HFF-Myc (cell line): ENCODE measurements around the gene HS3ST4.

Source experiments
- DNase-seq: peaks from one replicate; pipeline ENCODE4 v3.0.0-alpha.2; 2011; ENCODE audit warnings: low read depth; ENCODE audit errors: extremely low read depth
- H3K4me3 ChIP-seq: replicated peaks from 2 replicates; pipeline ENCODE4 v1.5.1; 2011; ENCODE audit warnings: low read depth, mild to moderate bottlenecking, control low read depth, low read length
- TF ChIP-seq, protein P1 (sequence below): IDR thresholded peaks from 2 replicates; pipeline ENCODE4 v1.5.1; 2012; ENCODE audit warnings: mild to moderate bottlenecking, low read depth, low read length, control low read depth; ENCODE audit errors: missing control alignments

Gene HS3ST4

DNA sequence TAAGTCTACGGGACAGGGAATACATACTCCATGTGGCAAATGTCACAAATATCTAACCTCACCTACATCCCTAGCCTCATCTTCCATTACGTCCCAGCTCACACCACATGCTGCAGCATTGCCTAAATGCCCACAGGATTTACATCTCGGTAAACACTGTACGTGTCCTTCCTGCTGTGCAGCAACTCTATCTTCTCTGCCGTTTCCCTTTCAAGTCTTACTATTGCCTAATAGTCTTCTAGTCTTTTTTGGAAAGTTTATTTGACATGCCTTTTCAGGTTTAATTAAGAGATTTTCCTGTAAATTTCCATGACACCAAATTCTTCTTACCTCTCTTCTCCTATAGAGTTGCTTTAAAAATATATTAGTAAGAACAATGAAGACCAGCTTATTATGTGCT is 120.5 kb downstream of the HS3ST4 start:
- H3K4me3 ChIP-seq, result no peak overlapping the region
- no peak for DNase-seq
- TF ChIP-seq, protein P1, sequence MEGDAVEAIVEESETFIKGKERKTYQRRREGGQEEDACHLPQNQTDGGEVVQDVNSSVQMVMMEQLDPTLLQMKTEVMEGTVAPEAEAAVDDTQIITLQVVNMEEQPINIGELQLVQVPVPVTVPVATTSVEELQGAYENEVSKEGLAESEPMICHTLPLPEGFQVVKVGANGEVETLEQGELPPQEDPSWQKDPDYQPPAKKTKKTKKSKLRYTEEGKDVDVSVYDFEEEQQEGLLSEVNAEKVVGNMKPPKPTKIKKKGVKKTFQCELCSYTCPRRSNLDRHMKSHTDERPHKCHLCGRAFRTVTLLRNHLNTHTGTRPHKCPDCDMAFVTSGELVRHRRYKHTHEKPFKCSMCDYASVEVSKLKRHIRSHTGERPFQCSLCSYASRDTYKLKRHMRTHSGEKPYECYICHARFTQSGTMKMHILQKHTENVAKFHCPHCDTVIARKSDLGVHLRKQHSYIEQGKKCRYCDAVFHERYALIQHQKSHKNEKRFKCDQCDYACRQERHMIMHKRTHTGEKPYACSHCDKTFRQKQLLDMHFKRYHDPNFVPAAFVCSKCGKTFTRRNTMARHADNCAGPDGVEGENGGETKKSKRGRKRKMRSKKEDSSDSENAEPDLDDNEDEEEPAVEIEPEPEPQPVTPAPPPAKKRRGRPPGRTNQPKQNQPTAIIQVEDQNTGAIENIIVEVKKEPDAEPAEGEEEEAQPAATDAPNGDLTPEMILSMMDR, result no peak

DNA sequence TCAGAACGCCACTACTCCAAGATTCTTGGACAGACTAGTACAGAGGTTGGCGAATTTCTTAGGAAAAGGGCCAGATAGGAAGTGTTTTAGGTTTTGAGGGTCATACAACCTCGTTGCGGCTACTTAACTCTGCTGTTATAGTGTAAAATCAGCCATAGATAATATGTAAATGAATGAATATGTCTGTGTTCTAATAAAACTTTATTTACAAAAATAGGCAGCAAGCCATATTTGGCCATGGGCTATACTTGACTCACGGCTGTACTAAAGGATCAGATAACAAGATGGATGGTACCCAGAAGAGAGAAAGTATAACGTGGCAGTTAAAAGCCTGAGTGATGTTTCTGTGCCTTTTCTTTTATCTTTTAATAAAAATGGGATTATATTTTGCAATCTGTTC is 125.5 kb downstream of the HS3ST4 start:
- DNase-seq, result no peak
- TF ChIP-seq, protein P1, result no peak
- no peak overlapping the region for H3K4me3 ChIP-seq

DNA sequence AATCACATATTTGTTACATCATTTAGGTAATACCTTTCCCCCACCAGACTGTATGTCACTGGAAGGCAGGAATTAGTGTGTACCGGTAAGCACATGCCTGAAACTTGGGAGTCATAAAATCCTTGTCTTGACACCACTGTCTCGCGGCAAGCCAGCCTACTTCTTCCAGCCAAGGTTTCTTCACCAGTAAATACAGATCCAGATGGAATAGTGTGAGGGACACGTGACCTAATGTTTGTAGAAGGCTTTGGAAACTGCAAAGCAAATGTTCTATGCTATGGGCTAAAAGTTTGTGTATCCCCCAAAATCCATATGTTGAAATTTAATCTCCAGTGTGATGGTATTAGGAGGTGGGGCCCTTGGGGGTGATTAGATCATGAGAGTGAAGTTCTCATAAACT is 126.1 kb downstream of the HS3ST4 start:
- no peak overlapping the region for H3K4me3 ChIP-seq
- DNase-seq, result no peak
- TF ChIP-seq, protein P1, result no peak

DNA sequence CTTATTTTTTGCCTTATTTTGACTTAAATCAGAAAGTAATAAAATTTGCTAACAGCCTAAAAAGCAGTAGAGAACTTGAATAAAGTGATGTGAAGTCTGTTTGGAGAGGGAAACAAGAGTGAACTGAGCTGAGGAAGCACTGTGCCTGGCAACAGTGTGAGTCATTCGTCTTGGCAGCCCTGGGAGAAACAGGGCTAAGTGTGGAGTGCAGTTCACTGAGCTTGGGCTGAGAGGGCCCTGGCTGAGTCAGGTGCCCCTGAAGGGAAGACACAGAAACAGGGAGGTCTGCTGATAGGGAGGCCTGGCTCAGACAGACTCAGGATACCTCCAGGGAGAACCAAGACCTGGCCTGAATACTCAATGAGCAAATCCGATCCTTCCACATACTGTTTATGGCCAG is 132.1 kb downstream of the HS3ST4 start:
- no peak for DNase-seq

DNA sequence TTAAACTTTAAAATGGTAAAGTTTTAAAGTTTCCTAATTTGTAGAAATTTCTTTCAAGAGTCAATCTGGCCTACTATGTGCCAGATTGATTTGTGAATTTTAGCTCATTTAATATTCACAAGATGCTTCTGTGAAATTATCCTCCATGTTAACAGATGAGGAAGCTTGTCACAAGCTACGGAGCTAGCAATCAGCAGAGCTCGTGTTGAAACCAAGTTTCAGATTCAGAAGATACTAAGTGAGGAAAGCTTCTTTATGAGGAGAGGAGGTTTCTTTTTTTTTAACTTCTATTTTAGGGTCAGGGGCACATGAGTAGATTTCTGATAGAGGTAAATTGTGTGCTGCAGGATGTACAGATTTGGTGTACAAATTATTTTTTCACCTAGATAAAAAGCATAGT is 135.9 kb downstream of the HS3ST4 start:
- no peak for DNase-seq
- TF ChIP-seq, protein P1, result no peak
- no peak overlapping the region for H3K4me3 ChIP-seq

More for the DNA sequence above, 132.1 kb downstream of the HS3ST4 start:
- TF ChIP-seq, protein P1, result no peak
- no peak overlapping the region for H3K4me3 ChIP-seq

DNA sequence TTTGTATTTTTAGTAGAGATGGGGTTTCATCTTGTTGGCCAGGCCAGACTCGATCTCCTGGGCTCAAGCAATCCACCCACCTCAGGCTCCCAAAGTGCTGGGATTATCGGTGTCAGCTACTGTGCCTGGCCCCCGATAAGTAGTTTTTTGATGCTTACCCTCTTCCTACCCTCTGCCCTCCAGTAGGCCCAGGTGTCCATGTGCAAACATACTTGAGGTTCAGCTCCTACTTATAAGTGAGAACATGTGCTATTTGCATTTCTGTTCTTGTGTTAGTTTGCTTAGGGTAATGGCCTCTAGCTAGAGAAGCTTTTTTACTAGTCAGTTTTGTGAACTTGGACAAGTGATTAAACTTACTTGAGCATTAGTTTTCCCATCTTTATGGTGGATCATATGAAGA is 136.8 kb downstream of the HS3ST4 start:
- no peak for DNase-seq
- TF ChIP-seq, protein P1, result no peak
- H3K4me3 ChIP-seq, result no peak overlapping the region

DNA sequence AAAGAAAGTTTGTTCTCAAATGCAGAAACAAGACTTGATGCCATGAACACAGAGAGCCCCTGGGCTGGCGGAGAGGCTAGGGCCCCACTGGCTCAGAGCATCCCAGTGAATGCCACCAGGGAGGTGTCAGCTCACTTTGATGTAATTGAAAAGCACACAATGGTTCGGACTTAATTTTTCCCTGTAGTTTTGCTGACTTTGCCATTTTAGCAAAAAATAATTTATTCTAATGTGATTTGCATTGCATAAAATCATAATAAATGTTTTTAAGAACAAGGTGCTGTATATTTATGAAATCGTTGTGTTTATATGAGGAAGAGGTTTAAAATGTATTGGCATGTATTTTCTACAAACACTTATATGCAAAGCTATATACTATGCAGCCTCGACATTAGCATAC is 140.5 kb downstream of the HS3ST4 start:
- TF ChIP-seq, protein P1, result no peak
- no peak overlapping the region for H3K4me3 ChIP-seq
- DNase-seq, result no peak
